Globus pallidus (tissue), 1 donor: ENCODE results near the gene WSCD2.

ENCODE experiments used
- DNase-seq: peaks from one replicate; pipeline ENCODE4 v3.0.0-alpha.2; 2015; ENCODE audit warnings: low spot score

WSCD2 gene

GRCh38 chr12:108235985-108236263, 106.8 kb downstream of the WSCD2 start:
- no peak for DNase-seq

GRCh38 chr12:108236366-108236765, 107.3 kb downstream of the WSCD2 start:
- no peak for DNase-seq

DNA sequence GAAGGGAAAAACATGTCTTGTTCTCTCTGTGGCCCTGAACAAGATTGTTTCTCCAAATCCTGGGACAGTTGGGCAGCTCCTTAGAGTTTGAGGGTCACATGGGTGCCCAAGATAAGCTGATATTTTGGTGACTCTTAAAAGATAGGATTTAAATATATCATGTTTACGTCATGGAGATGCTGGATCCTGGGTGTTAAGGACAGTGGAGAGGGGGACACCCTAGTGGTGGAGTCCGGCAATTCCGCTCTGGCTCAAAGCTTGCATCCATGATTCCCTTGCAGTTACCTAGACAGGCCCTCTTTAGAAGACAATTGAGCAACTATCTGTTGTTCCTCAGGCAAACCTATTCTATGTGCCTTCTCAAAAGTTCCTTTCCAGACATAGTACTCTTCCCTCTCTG, 108.2 kb downstream of the WSCD2 start:
- DNase-seq = no peak

DNA sequence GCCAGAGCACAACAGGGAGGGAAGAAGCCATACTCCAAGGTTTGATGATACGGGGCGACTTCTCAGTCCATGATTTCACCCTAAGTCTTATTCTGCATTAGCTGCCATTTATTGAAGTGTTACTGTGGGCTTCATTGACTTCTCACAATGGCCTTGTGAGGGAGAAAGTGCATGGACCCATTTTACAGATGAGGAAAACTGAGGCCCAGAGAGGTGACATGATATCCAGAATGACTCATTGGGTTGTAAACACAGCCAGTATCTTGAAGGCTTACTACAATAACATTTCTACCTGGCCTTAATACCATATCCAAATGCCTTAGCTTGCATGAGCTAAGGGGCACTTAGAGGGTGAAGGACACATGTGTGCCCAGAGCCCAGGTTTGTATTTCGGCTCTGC, 109.4 kb downstream of the WSCD2 start:
- DNase-seq = no peak

DNA sequence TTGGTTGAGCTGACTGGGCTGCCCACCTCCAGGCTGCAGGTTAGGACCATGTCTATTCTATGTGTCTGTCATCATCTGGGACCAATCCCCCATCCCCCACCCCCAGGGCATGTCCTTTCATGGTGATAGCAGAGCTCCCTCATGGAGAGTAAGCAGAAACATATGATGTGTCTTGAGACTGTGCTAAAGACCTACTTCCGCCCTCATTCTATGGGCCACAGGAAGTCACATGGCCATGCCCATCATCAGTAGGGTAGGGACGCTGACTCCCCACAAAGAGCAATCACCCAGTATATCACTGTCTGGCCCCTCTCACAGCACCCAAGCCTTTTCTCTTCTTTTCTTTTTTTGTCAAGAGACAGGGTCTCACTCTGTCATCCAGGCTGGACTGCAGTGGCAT, 110.3 kb downstream of the WSCD2 start:
- no peak for DNase-seq

- no peak for DNase-seq
These were observed 111.1 kb downstream of the WSCD2 start for GRCh38 chr12:108240027-108240785.

GRCh38 chr12:108240928-108241327, 111.8 kb downstream of the WSCD2 start:
- no peak for DNase-seq

- DNase-seq = no peak
These were observed 113.1 kb downstream of the WSCD2 start for GRCh38 chr12:108241986-108242703.

GRCh38 chr12:108247130-108247529, 118.0 kb downstream of the WSCD2 start:
- no peak for DNase-seq

GRCh38 chr12:108248011-108248410, 118.9 kb downstream of the WSCD2 start:
- DNase-seq = no peak

GRCh38 chr12:108252523-108252922, 123.4 kb downstream of the WSCD2 start:
- no peak for DNase-seq

GRCh38 chr12:108253540-108253939, 124.5 kb downstream of the WSCD2 start:
- no peak for DNase-seq

DNA sequence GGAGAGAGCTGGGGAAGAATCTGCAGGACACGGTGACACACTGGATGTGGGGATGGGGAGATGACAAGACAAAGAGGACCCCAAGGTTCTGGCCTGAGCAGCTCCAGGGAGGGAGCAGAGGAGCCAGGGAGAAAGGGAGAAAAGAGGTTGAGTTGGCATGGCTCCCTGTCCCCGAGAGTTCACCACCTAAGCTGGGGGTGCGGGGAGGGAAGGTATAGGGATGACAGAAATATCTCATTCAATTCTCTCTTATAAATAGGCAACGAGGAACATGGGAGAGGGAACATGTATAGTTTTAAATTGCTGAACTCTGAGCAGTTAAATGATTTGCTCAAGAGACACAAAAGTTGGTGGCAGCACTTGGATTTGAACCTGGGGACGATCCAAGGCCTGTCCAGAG, 124.9 kb downstream of the WSCD2 start:
- no peak for DNase-seq

DNA sequence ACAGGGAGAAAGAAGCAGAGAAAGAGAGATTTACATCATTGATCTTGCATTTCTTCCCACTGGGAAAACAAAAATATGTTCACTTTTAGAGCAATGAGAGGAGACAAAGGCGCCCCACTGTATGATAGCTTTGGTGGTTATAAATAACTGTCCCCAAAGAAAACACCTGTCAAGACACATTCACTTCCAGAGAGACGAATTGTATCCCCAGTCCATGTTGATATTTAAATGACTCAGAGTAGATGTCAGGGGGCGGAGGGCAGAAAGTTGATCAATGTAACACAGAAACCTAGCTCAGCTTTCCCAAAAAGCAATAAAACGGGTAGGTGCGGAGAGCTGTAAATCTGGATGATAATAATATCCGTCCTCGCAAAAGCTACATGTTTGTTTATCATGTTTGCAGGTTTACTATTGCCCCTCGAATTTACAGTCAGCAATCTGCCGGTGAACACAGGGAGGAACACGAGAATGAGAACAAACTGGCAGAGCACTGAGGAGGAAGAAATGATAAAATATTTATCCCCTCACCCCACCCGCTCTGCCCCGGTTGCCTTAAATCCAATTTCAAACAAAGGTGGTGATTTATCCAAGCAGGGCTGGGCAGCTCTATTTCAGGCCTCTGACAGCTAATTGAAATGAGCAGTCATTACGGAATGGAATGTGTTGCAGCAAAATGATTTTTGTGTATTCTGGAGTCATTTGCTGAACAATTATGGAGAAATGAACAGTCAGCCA, 125.6 kb downstream of the WSCD2 start:
- DNase-seq = no peak

DNA sequence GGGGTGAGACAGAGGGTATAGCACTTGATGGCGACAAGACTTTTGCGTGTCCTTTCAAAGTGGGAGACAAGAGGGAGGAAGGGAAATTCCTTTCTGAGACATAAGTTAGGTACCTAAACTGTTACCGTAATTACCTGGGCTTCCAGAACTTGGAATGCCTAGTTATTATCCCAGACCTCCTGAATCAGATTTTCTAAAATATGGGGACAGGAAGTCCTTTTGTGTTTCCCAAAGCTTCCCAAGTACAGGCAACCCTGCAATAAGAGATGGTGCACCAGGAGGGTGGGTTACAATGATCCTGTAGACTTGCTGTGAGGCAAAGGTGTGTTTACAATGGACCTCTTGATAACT, 126.1 kb downstream of the WSCD2 start:
- no peak for DNase-seq

GRCh38 chr12:108257004-108257403, 127.9 kb downstream of the WSCD2 start:
- DNase-seq = no peak

DNA sequence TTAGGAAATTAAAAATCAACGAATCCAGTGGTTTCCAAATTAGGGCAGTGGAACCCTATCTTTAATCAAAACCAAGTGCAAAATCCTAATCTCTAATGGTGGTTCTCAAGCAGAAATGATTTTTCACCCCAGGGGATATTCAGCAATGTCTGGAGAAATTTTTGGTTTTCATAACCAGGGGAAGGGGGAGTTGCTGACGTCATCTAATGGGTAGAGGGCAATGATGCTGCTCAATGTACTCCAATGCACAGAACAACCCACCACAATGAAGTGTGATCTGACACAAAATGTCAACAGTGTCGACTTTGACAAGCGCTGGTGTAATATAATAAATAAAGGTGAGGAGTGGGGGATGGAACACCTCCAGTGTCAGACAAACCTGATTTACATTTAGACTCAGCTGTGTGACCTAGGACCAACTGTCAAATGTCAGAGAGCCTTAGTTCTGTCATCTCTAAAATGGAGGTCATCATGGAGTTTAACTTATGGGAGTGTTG, 128.6 kb downstream of the WSCD2 start:
- DNase-seq = no peak

- no peak for DNase-seq
These were observed 131.0 kb downstream of the WSCD2 start for GRCh38 chr12:108260039-108260438.

GRCh38 chr12:108260969-108261368, 131.9 kb downstream of the WSCD2 start:
- no peak for DNase-seq

- no peak for DNase-seq
These were observed 136.4 kb downstream of the WSCD2 start for GRCh38 chr12:108265505-108265904.

DNA sequence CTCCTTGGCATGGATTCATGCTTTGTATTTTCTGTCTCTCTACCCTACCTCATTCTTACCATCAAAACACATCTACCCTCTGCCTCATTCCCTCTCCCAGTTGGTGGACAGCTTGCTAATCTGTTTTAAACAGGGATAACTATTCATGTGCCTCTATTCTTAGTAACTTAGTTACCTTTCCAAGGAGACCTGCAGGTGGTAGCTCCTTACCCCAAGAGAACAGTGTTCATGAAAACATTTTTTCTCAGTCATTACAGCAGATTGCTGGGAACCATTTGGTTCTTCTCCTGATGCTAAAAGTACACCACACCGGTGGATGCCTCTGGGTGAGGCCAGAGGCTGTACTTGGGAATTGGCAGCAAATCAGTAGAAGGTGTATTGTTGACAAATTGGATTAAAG, 137.0 kb downstream of the WSCD2 start:
- DNase-seq = no peak

DNA sequence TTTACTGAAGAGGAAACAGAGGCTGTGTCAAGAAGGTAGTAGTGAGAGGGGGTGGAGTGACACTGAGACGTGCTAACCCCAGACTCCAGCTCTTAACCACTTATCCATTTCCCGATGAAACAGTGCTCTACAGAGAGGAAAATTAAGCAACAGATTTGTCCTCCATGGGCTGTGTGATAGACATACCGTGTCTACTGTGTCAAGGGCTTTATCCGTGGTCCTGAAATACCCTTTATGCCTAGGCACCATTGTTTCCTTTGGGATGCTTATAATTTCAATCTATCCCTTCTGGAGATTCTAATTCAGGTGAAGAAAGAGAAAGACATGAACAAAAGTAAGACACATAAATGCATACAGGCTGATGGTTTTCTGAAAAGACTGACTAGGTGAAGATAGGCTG, 138.4 kb downstream of the WSCD2 start:
- no peak for DNase-seq

DNA sequence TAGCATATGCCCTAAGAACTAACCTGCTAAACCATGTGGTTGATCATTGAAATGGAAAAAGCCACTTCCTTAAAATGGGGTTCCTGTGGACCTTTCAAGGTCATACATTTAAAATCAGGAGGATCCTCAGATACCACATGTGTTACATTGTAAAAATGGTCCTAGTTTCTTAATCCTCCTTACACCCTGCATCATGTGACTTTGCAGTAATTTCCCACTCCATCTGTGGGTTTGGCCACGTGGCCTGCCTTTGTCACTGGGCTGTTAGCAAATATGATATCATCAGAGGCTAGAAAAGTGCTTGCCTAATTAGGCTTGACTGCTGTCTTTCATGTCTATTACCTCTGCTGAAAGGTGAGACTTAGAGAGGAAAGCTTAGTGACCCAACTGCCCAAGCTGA, 139.3 kb downstream of the WSCD2 start:
- no peak for DNase-seq
